Femur (tissue), 1 donor: ENCODE measurements around the gene IKZF5.

Source experiments
- DNase-seq: peaks from one replicate; pipeline ENCODE4 v3.0.0-alpha.2; 2017

IKZF5 gene, protein sequence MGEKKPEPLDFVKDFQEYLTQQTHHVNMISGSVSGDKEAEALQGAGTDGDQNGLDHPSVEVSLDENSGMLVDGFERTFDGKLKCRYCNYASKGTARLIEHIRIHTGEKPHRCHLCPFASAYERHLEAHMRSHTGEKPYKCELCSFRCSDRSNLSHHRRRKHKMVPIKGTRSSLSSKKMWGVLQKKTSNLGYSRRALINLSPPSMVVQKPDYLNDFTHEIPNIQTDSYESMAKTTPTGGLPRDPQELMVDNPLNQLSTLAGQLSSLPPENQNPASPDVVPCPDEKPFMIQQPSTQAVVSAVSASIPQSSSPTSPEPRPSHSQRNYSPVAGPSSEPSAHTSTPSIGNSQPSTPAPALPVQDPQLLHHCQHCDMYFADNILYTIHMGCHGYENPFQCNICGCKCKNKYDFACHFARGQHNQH

DNA sequence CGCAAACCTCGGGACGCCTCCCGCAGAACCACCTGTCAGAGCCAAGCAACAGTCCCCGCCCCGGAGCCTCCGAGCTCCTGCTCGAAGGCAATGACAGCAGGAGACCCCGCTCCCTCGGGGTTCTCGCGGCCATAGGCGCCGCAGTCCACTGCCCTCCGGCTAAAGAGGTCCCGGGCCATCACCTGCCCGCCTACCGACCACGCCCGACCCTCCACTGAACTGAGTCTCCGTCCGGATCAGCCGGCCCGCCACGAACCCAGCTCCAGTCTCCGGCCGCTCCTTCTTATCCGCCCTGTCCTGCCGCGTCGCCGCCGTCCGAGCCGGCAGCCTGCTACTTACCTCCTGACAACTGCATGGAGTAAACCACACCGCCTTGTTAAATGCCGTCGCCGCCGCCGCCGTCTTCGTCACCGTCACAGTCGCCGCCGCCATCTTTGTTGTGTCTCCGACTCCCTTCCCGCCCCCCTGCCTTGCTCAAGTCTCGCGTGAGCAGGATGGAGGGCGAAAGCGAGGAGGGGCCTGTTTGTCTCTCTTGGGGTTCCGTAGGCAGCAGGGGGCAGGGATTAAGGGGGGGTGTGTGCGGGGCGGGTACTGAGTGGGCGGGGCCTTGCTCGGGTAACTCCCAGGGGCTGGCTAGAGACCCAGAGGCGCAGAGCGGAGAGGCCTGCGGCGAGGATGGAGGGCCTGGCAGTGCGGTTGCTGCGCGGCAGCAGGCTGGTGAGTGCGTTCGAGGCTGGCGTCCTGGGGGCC lies at the start of gene IKZF5, which contains the start of gene ACADSB:
Gene IKZF5 (minus strand): TSS at position 441 of the 750 bp plus-strand sequence. CDS start 10,170 bp downstream, outside the sequence.
Gene ACADSB (plus strand): TSS at position 652 of the 750 bp plus-strand sequence. CDS start 24 bp downstream, at position 676.
- DNase-seq = peak; percentile 98

- no peak for DNase-seq
Observed at GRCh38 chr10:123057968-123058367, 49.4 kb upstream of the IKZF5 start.

GRCh38 chr10:123045961-123046731 lies 37.6 kb upstream of the IKZF5 start:
- no peak for DNase-seq

DNA sequence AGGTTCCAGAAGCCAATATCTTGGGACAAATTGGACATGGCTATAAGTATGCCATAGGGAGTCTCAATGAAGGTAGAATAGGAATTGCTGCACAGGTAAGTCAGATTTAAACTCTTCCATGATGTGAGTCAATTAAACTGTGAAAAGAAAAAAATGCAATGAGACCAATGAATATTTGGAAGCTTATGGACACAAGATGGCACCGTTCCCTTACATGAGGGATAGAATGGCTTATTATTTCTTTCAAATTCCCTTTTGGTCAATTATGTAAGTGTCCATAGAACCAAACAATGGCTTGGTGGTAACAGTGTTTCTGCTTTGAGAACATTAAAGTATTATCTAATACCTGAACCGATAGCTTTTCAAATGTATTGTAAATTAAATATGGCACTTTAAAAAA lies 35.8 kb upstream of the IKZF5 start:
- DNase-seq = no peak

- DNase-seq = peak; percentile 59
Observed at GRCh38 chr10:123043409-123043925, 34.9 kb upstream of the IKZF5 start.

DNA sequence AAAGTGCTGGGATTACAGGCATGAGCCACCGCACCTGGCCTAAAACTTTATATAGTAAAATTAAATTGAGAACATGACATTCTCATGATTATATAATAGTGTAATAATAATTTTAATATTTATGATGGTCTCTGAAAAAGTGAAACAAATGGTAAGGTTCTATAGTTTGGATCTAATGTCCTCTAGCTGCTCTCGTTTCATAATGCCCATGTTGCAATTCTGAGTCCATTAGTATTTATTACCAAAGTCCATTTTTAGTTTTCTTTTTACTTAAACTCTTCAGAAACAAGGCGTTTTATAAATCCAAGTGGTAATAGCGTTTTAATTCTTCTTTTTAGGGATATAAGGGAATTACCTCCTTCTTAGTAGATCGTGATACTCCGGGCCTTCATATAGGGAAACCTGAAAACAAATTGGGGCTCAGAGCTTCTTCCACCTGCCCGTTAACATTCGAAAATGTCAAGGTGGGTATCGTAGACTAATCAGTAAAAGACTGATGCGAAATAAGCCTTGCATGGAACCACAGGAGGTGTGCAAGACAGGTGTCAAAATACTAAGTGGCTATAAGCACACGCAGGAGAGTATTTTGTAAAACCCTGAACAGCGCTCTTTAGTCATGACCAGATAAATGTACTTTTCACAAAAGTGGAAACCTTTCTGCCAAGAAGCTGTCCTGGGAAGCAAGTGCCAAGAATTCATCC lies 34.3 kb upstream of the IKZF5 start:
- DNase-seq = no peak

GRCh38 chr10:123039632-123039930 lies 31.0 kb upstream of the IKZF5 start:
- DNase-seq = no peak

GRCh38 chr10:123038782-123039631 lies 30.4 kb upstream of the IKZF5 start:
- DNase-seq = no peak

DNA sequence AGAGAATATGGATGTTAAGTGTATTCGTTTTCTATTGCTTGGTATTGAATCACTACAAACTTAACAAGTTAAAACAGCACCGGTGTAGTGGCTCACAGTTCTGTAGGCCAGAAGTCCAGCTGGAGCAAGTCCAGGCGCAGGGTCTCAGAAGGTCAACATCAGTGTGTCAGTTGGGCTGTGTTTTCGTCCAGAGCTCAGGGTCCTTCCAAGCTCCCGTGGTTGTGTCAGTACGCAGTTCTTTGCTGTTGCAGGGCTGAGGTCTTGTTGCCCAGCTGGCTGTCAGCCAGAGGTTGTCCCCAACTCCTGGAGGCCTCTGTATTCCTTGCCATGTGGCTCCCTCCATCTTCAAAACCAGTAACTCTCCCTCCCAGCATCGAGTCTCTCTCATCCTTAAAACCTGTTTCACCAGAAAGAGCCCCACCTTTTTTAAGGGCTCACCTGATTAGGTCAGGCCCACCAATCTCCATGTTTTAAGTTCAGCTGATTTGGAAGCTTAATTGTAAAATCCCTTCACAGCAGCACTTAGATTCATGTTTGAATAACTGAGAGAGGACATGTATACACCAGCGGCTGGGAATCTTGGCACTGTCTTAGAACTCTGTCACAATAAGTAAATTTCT lies 27.0 kb upstream of the IKZF5 start:
- no peak for DNase-seq

DNA sequence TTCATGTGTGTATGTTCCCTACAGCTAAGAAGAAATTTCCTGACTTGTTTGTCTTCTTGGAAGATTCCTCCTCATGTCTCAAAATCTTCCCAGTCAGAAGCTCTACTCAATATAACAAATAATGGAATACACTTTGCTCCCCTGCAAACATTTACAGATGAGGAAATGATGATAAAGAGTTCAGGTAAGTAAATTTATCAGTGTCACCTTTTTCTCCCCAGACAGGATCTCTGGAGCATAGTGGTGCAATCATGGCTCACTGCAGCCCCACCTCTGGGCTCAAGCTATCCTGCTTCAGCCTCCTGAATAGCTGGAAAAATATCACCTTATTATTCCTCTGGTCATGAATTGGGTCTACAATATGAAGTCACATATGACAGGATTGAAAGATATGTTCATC lies 25.7 kb upstream of the IKZF5 start:
- no peak for DNase-seq

DNA sequence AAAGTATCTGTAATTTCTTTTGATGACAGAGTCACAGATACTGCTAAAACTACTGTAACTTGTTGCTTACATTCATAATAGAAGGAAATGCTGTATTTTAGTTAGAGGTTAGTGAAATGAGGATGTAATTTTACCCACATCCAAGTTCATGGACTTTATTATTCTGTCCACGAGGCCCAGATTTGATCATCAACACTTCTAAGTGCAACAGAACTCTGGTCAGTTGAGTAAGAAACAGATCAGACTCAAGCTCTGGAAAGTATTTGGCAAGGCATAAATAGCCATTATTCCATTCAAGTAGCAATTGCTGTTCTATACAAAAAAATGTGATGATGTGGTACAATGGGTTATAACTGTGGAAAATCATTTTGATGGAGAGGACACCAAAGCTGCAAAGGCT lies 22.5 kb upstream of the IKZF5 start:
- no peak for DNase-seq

DNA sequence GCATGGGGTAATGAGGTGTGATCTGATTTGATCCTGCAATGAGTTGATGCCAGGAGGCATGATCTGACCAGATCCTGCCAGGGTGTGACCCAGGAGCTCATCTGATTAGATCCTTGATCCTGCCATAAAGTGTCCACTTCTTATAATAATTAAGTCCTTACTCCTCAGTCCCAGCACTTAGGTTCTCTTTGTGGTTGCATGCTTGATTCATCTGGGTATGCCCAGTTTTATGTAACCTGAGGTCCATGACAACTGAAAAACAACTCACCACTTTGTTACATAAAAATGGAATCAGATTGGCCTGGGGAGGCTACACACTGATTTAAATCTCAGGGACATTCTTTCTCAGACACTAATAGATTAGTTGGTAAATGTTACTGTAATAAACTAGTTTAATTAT lies 19.3 kb upstream of the IKZF5 start:
- DNase-seq = no peak

DNA sequence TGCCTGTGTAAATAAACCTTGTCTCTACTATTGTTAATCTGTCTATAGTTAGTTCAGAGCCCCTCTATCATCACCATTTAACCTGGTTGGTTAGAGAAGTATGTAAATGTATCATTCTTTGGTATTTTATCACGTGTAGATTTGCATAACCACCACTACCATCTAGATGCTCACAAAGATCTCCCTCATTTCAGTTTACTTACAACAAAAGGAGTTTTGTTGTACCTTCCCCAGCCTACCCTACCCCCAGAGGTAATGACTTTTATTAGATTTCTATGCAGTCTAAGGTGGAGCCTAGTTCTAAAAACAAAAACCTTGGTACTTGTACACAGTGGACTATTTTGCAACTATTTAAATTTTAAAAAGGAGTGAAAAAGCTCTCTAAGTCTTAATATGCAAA lies 17.7 kb upstream of the IKZF5 start:
- no peak for DNase-seq

DNA sequence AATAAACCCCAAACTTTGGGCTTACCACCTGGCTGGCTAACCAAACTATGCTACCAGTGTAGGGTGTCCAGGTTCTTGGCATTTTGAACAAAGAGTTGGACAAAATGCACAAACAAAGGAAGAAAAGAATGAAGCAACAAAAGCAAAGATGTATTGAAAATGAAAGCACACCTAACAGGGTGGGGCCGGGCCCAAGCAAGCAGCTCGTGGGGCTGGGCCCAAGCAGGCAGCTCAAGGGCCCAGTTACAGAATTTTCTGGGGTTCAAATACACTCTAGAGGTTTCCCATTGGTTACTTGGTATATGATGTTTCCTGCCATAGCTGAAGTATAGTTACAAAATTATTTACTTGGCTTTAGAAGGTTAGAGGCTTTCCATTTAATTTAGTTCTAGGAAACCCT lies 15.9 kb upstream of the IKZF5 start:
- DNase-seq = no peak

DNA sequence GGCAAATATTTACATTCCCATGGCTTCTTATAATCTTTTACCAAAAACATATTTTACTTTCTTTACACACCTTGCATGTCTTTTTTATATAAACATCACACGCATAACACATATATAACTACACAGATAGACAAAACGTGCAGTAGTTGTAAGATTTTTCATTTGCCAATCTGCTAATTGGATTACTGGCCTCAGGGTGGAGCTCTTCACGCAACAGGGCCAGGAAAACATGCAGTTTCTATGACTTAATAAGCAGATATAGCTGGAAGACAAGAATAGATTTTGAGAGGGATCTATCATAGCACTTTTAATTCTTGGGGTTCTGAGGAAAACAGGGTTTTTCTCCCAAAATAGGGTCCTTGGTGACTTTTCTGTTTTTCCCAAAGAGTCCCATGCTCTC lies 12.9 kb upstream of the IKZF5 start:
- no peak for DNase-seq

DNA sequence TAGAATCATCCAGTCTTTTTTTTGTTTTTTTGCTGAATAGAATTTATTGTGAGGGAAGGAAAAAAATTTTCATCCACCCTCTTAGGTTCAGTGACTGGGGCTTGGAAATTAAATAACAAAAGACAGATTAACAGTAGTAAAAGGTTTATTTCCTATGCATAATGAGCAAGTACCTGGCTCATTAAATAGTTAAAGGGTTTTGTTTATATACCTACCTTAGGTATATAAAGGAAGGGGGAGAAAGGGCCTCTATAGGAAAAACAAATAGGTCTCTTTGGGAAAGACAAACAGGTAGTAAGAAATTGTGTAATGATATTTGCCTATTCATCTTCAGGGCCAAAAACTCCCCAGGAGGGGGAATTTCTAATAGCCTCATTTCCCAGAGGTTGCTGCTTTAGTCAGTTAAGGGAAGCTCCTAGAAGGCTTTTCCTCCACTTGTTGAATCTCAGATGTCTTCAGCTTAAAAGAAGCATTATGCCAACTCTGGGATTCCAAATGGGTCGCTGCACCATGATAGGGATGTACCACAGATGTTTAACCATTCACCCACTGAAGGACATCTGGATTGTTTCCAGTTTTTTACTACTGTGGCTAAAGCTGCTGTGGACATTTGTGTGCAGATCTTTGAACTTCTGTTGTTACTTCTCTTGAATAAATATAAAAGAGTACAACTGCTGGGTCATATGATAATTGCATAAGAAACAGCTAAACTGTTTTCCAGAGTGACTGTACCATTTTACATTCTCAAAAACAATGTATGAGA lies 11.5 kb upstream of the IKZF5 start:
- DNase-seq = no peak

GRCh38 chr10:123019264-123019663 lies 10.7 kb upstream of the IKZF5 start:
- no peak for DNase-seq

DNA sequence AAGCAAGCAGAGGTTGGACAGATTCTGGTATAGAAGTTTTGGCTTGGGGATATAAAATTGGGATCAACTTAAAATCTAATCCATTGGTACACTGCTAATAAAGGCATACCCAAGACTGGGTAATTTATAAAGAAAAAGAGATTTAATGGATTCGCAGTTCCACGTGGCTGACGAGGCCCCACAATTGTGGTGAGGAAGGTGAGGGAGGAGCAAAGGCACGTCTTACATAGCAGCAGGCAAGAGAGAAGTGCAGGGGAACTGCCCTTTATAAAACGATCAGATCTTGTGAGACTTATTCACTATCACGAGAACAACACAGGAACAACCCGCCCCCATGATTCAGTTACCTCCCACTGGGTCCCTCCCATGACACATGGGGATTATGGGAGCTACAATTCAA lies 9.9 kb upstream of the IKZF5 start:
- no peak for DNase-seq

DNA sequence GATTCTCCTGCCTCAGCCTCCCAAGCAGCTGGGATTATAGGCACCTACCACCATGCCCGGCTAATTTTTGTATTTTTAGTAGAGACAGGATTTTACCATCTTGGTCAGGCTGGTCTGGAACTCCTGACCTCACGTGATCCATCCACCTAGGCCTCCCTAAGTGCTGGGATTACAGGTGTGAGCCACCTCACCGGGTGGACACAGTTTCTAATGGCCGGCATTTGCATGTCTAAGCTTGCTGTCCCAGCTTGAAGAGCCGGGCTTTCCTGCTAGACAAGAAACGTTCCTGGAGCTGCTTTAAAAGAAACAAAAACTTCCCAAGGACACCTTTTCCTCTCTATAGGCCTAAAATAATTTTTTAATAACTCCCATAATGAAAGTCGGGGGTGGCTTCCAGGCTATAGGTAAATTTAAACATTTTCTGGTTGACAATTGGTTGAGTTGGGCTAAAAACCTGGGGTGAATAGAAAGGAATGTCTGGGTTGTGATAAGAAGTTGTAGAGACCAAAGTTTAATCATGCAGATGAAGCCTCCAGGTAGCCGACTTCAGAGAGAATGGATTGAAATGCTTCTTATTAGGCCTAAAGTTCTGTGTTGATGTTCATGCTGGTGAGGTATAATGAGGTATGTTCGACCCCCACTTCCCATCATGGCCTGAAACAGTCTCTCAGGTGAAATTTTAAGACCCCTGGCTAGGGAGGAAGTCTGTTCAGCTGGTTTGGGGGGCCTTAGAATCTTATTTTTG lies 9.0 kb upstream of the IKZF5 start:
- DNase-seq = no peak

DNA sequence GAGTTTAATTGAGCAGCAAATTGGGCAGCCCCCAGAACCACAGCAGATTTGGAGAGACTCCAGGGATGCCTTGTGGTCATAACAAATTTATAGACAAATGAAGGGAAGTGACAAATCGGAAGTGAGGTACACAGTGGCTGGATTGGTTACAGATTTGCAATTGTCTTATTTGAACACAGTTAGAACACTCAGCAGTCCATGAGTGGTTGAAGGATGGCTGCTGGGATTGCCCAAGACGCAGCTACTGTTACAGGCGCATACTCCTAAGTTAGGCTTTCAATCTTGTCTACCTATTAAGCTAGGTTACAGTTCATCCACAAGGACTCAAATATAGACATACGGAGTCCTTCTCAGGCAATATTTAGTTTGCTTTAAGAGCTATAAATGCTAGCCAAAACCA lies 7.6 kb upstream of the IKZF5 start:
- DNase-seq = no peak
